ENCODE data around the gene RHBDF2.
"Not testable (repeated sequence)": the region's sequence is repeated elsewhere in the genome, so short reads cannot be mapped to it uniquely, and the experiment has no call there.

The RHBDF2 gene

GRCh38 chr17:76515274-76515949, 14.2 kb upstream of the RHBDF2 start:
- peak overlapping the region; percentile 52 for H2AFZ ChIP-seq (ENCODE audit: low read length)
- H3K27me3 ChIP-seq (replicated peaks; ENCODE audit: insufficient read depth, low read length): peaks cover 15% of the 10 kb centered on the region
- no peak for TF ChIP-seq EZH2phosphoT487 (IDR thresholded peaks at IDR 0.05; ENCODE audit: low read length)
- TF ChIP-seq CTCF (IDR thresholded peaks at IDR 0.05; ENCODE audit: low read length): no peak
- TF ChIP-seq EZH2 (optimal IDR thresholded peaks at IDR 0.05; ENCODE audit: low read depth, low read length): no peak
- H3K36me3 ChIP-seq (replicated peaks; ENCODE audit: insufficient read depth, low read length): no peaks in the 10 kb centered on the region
- peak overlapping the region; percentile 25; the same call in 1 of the 2 replicates for H3K9ac ChIP-seq (ENCODE audit: low read length)
- H4K20me1 ChIP-seq (ENCODE audit: insufficient read depth, low read length): no peaks in the 10 kb centered on the region
- H3K9me3 ChIP-seq (replicated peaks; ENCODE audit: insufficient read depth, low read length): no peaks in the 10 kb centered on the region
- H3K27ac ChIP-seq (ENCODE audit: low read length): peak overlapping the region; percentile 45; the same call in 1 of the 2 replicates
- peak overlapping the region; percentile 66 for H3K4me2 ChIP-seq (ENCODE audit: low read depth, low read length)
- H3K4me1 ChIP-seq (ENCODE audit: low read length): peaks cover 5% of the 10 kb centered on the region
- no peaks in the 10 kb centered on the region for H3K79me2 ChIP-seq (ENCODE audit: low read length)
- H3K9me2 ChIP-seq (replicated peaks; ENCODE audit: insufficient read depth, low read length): no peaks in the 10 kb centered on the region
- peak overlapping the region; percentile 20 for H3K4me3 ChIP-seq (ENCODE audit: low read length)
- H3F3A ChIP-seq (ENCODE audit: insufficient read depth, low read length): no peaks in the 10 kb centered on the region; the same call in 1 of the 2 replicates
- peak; percentile 57 for DNase-seq

- not testable (repeated sequence) for H3K4me2 ChIP-seq (ENCODE audit: low read depth, low read length); H3K9ac ChIP-seq (ENCODE audit: low read length); H3K27me3 ChIP-seq (replicated peaks; ENCODE audit: insufficient read depth, low read length); H2AFZ ChIP-seq (ENCODE audit: low read length); H3K4me1 ChIP-seq (ENCODE audit: low read length); H3K79me2 ChIP-seq (ENCODE audit: low read length); H3K9me2 ChIP-seq (replicated peaks; ENCODE audit: insufficient read depth, low read length); H3K36me3 ChIP-seq (replicated peaks; ENCODE audit: insufficient read depth, low read length); DNase-seq; H3K27ac ChIP-seq (ENCODE audit: low read length); H4K20me1 ChIP-seq (ENCODE audit: insufficient read depth, low read length); H3K9me3 ChIP-seq (replicated peaks; ENCODE audit: insufficient read depth, low read length); H3K4me3 ChIP-seq (ENCODE audit: low read length); H3F3A ChIP-seq (ENCODE audit: insufficient read depth, low read length)
Observed at GRCh38 chr17:76514355-76514754, 13.1 kb upstream of the RHBDF2 start.

- TF ChIP-seq EZH2phosphoT487 (IDR thresholded peaks at IDR 0.05; ENCODE audit: low read length) (no peak), CTCF (IDR thresholded peaks at IDR 0.05; ENCODE audit: low read length) (no peak), EZH2 (optimal IDR thresholded peaks at IDR 0.05; ENCODE audit: low read depth, low read length) (no peak)
- H3K27me3 ChIP-seq (replicated peaks; ENCODE audit: insufficient read depth, low read length): 0 out of 2 replicates have a peak, but pooled peaks cover 2% of the 10 kb centered on the region
- H4K20me1 ChIP-seq (ENCODE audit: insufficient read depth, low read length): no peaks in the 10 kb centered on the region
- DNase-seq: no peak
- peaks cover 5% of the 10 kb centered on the region for H3K4me1 ChIP-seq (ENCODE audit: low read length)
- H3K79me2 ChIP-seq (ENCODE audit: low read length): no peaks in the 10 kb centered on the region
- H3K36me3 ChIP-seq (replicated peaks; ENCODE audit: insufficient read depth, low read length): no peaks in the 10 kb centered on the region
- no peaks in the 10 kb centered on the region; the same call in 1 of the 2 replicates for H3F3A ChIP-seq (ENCODE audit: insufficient read depth, low read length)
- no peak overlapping the region for H3K27ac ChIP-seq (ENCODE audit: low read length)
- no peak overlapping the region for H2AFZ ChIP-seq (ENCODE audit: low read length)
- H3K4me2 ChIP-seq (ENCODE audit: low read depth, low read length): no peak overlapping the region
- H3K4me3 ChIP-seq (ENCODE audit: low read length): no peak overlapping the region
- H3K9me3 ChIP-seq (replicated peaks; ENCODE audit: insufficient read depth, low read length): no peaks in the 10 kb centered on the region
- H3K9me2 ChIP-seq (replicated peaks; ENCODE audit: insufficient read depth, low read length): no peaks in the 10 kb centered on the region
- no peak overlapping the region for H3K9ac ChIP-seq (ENCODE audit: low read length)
Observed at GRCh38 chr17:76513306-76513692, 12.1 kb upstream of the RHBDF2 start.

All from MM.1S (cell line).